Activated CD4-positive, alpha-beta T cell treated with anti-CD3 and anti-CD28 coated beads, Interleukin-2, amount 50 U/mL, for 48 hours (primary cell): Measurements from ENCODE around the gene PRAME.
"Not testable (repeated sequence)": the region's sequence is repeated elsewhere in the genome, so short reads cannot be mapped to it uniquely, and the experiment has no call there.

Source experiments
- DNase-seq, 2 experiments: peaks; one replicate each; pipeline ENCODE4 v3.0.0-alpha.2; 2020

PRAME gene, protein sequence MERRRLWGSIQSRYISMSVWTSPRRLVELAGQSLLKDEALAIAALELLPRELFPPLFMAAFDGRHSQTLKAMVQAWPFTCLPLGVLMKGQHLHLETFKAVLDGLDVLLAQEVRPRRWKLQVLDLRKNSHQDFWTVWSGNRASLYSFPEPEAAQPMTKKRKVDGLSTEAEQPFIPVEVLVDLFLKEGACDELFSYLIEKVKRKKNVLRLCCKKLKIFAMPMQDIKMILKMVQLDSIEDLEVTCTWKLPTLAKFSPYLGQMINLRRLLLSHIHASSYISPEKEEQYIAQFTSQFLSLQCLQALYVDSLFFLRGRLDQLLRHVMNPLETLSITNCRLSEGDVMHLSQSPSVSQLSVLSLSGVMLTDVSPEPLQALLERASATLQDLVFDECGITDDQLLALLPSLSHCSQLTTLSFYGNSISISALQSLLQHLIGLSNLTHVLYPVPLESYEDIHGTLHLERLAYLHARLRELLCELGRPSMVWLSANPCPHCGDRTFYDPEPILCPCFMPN

DNA sequence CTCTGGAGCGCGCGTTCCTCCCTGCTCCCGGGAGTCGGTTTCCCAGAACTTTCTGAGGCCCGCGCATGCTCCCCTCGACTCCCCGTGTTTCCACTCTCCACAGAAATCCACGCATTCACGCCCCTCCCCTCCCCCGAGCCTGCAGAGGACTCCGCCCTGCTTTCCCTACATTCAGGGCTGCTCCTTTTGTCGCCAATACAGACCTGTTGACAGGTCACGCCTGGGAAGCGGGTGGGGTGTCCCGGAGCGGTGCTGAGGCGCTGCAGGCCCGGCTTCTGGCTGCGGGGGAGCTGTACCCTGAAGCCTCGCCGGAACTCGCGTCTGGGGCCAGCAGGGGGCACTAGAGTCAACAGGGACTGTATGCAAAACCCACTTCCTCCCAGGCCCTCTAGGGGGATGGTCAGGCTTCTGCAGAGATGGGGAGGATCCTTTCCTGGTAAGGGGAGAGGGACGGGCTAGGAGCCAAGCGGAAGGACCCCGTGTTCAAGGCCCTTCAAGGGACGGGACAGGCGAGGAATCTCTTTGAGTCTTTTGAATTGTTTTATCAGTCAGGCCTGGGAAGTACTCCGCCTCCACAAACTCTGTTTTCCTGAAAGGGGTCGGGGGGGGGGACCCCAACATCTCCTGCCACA lies at the start of gene PRAME:
Gene PRAME, minus strand, starts transcription at position 294 of the 632 bp plus-strand sequence. CDS start 2,433 bp downstream, outside the sequence.
- peak; percentile 89 to 91 for DNase-seq

DNA sequence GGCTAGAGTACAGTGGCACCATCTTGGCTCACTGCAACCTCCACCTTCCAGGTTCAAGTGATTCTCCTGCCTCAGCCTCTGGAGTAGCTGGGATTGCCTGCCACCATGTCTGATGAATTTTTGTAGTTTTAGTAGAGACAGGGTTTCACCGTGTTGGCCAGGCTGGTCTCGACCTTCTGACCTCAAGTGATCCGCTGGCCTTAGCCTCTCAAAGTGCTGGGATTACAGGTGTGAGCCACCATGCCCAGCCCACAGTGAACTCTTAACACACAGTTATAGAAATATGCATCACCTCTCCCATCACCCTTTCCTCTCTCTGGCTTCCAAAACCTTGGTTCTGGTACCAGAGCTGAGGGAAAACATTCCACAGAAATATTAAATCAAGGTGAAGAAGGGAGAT lies 49.0 kb upstream of the PRAME start:
- DNase-seq, result not testable (repeated sequence)

DNA sequence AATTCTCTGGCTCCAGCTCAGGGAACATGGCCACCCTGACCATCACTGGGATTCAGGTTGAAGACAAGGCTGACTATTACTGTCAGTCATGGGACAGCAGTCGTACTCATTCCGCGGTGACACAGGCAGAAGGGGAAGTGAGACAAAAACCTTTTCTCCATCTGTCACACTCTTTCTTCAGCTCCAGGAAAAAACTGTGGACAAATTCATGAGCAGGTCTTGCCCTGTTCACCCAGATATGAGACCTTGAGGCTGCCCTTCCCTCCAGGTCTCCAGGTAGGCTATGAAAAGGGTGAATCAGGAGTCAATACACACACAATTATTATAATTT lies 46.0 kb upstream of the PRAME start:
- no peak for DNase-seq

DNA sequence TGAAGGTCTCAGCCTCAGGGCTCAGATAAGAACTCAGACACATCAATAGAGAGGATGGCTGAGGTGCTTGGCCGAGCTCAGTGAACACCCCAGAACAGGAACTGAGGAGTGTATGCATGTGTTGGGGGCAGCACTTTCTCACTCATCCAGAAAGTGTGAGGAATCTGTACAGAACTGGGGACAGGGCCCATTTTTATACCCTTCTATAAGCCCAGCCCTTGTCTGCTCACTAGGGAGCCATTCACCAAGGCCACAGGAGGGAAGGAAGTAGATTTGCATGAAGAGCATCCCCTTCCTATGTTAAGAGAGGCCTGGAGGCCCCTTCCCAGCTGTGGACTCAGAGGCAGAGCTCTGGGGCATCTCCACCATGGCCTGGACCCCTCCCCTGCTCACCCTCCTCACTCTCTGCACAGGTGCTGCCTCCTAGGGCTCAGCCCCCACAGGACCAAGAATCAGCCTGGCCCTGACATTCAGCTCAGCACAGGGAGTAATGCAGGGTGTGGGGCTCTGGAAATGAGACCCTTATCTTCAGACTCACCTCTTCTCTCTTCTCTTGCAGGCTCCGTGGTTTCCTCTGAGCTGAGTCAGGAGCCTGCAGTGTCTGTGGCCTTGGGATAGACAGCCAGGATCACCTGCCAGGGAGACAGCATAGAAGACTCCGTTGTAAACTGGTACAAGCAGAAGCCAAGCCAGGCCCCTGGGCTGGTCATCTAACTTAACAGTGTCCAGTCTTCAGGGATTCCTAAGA lies 45.4 kb upstream of the PRAME start:
- no peak for DNase-seq

DNA sequence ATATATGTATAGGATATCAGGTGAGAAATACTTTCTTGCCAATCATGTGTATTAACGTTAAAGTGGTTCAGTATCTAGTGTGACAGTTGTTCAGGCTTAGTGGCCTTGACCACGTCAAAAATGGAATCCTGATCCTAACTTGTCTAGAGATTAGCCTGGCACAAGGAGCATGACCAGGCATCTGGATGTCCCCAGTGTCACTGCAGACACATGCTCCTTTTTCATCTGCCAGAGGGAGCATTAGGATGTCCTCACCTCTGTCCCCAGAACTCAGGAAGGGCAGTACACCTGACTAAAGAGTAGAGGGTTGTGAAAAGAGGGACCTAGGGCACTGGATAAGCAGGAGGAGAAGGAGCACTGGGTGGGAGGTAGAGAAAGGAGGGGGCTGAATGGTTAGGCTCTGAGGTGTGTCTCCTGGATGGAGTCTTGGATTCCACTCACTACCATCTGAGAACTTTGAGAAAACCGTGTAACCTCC lies 44.4 kb upstream of the PRAME start:
- DNase-seq, result no peak

DNA sequence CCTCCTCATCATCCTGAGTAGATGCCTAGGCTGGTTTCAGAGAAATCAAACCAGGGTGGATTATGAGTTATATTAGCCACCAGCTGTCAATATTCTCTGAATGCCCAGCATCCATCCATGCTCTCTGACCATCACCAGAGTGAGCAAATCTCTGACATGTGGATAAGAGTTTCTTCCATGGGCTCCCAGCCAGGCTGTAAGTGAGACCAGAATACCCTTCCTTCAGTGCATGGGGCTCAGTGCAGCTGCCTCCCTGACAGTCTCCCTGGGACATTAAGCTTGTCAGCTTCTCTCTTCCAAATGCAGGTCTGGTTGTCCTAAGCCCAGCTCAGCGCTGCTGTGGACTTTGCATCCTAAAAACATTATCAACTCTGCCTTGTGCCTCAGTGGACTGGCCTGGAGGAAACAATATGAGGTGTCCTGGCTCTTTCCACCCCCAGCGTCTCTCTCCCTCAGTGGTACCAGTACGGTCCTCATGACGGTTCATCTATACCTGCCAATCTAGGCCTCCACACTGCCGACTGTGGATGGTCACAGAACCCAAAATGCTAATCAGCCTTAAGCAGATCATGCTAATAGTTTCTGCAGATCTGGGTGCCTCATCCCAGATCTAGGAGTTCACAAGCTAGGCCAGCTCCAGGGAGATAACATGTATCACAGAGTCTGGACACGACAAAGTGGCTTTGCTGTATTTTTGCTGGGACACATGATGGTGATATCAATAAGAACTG lies 41.6 kb upstream of the PRAME start:
- no peak for DNase-seq

DNA sequence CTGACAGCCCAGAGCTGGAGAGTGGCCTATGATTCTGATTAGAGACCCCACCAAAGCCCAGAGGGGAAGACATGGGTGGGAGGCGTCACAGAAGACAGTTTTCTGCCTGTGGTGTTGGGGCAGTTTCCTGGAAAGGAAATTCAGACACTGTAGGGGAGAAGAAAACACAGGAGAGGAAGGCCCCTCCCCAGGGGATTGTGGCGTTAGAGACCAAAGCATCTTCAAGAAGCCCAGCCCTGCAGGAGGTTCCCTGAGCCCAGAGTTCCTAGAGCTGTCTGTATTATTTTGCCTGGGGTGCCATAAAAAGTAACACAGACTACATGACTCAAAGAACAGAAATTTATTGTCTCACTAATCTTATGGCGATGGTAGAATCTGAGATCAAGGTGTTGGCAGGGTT lies 40.2 kb upstream of the PRAME start:
- DNase-seq, result no peak

DNA sequence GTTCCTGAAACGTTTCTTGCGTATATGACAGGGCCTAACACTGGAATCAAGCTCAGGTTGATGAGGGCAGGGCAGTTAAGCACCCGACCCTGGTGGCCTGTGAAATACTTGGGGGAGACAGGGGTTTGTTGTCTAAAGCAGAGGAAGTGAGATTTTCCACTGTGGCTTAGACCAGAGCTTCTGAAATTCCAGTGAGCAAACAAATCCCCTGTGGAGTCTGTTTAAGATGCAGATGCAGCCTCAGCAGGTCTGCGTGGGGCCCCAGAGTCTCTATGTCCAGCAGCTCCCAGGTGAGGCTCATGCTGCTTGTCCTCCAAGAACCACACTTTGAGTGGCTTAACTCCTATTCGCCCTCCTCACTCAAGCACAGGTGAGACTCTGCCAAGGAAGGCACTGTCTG lies 39.1 kb upstream of the PRAME start:
- DNase-seq, result no peak

DNA sequence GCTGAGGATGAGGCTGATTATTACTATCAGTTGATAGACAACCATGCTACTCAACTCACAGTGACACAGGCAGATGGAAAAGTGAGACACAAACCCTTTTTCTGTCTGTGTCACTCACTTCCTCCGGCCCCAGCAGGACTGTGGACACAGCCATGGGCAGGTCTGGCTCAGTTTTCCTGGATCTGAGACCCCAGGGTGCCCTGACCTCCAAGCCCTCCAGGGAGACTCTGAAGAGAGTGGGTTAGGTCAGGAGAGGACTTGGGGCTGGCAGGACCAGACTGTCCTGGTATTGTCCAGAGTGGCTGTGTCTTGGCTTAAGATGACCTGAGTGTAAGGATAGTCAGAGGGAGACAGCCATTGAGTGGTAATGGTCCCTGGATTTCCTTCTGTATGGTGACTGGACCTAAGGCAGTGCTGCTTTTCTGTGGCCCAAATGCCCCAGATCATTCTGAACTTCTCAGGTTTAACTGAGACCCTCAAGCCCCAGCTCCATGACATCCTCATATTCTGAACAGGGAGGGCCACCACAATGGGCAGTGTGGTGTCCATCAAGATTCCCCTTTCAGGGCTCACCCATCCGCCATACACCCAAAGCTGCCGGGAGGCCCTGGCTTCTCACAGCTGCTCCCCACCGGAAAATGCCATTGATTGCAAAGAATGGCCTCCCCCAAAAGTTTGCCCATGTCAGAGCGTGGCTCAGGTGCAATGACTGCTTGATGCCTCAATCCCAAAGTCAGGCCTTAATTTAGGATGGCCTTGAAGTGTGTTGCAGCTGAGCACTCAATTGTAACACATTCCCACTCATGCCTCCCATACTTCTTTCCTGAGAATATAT lies 36.2 kb upstream of the PRAME start:
- no peak for DNase-seq

DNA sequence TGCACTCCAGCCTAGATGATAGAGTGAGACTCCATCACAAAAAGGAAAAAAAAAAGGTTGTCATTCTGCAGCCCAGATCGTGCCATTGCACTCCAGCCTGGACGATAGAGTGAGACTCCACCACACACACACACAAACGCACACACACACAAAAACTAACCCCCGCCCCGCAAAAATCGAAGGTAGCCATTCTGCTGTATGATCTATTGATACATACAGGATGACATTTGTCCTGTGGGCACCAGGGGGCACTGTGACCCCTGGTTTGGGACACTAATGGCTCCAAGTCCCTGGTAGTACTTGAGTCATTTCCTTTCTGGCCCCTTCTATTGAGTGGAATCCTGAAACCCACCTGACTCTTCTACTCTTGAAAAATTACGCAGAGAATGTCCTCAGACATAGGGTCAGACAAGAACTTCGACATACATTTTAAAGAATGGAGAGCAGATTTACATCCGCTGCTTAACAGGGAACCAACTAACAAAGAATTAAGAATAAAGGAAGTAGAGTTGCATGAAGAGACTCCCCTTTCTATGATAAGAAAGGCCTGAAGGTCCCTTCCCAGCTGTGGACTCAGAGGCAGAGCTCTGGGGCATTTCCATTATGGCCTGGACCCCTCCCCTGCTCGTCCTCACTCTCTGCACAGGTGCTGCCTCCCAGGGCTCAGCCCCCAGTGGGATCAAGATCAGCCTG lies 35.0 kb upstream of the PRAME start:
- DNase-seq, result peak; percentile 49 to 66

DNA sequence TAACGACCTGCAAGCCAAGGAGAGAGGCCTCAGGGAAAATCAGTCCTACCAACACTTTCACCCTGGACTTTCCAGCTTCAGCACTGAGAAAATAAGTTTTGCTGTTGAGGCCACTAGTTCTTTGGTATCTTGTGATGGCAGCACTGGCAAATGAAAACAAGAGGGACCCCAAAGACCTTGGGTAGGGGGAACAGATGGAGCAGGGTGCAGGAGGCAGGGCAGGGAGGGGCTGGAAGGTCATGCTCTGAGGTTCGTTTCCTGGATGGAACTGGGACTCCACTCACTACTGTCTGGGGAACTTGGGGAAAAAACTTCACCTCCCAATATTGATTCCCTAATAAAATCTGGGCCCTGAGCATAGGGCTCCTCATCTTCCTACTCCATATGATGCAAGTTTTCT lies 34.2 kb upstream of the PRAME start:
- no peak for DNase-seq

DNA sequence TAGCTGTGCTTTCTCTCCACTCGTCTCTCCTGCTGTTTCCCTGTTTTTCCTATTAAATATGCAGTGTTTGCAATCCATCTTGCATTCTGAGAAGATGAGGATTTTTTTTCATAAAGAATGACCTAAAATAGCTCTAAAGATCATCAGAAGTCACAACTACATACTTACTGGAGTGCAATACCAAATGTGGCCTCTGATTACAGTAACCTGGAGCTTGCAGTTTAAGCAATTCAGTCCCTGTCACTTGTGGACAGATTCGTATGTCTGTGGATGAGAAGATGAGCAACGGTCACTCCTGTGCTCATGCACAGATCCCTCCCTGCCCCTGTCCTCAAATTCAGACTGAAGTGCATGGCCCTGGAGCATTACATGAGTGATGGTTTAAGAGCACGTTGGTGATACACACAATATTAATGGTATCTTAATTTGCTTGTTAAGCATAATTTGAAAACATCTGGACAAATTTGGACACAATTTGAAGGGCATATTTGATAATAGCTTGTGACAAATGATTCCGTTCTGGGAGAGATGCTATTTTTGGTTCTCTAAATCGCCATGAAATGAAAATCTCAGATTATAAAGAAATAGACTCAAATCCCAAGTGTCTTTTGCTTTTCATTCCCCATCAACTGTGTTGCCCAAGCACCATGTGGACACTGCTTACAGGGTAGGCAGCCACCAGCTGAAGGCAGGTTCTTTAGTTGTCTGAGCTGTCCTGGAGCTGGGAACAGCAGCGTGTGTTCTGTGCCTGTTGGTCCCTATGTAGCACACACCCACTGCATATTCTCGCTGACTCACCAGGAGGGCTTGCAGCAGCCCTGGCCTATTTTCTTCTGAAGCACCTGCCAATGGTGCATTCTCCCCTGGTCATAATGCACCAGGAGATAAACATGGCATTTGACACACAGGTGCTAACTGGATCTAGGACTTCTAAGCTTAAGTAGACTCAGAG lies 32.6 kb upstream of the PRAME start:
- DNase-seq, result no peak

DNA sequence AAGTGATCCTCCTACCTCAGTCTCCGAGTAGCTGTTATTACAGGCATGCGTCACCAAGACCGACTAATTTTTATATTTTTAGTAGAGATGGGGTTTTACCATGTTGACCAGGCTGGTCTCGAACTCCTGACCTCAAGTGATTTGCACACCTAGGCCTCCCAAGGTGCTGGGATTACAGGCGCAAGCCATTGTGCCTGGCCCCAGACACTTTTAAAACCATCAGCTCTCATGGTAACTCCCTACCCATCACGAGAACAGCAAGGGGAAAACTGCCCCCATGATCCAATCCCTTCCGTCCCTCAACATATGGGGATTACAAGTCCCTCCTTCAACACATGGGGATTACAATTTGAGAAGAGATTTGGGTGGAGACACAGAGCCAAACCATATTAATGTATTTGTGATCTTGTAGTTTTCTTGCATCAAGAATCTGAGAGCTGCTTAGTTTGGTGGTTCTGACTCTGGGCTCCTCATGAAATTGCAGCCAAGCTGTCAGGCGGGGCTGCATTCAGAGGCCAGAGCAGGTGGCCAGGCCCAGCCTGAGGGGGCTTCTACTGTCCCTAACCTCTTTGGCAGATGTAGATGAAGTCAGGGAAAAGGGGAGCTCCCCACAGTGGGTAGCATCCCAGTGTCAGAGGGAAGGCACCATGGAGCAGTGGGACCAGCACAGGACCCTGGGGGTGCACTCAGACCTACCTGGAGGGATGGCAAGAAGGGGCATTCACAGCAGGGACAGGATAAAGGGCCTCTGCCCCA lies 31.2 kb upstream of the PRAME start:
- DNase-seq, result no peak

DNA sequence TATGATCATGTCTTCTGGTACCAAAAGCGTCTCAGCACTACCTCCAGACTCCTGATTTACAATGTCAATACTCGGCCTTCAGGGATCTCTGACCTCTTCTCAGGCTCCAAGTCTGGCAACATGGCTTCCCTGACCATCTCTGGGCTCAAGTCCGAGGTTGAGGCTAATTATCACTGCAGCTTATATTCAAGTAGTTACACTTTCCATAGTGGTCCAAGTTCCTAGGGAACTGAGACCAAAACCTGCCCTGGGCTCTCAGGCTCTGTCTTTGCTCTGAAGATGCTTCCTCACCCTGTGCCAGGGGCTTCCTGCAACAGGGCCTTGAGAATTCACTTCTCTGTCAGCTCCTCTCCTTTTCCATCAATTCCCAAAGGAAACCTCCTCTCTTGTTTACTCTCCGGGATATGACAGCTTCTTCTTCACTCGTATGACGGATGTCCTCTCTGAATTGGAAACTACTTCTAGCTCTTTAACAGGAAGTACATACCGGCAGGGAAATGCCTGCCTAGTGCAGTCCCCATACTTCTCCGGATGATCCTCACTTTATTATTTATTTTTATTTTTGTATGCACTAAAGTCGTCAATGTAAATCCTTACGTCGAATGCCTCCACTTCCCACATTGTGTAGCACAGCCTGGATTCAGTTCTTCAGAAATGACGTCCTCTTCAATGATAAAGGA lies 29.6 kb upstream of the PRAME start:
- no peak for DNase-seq

DNA sequence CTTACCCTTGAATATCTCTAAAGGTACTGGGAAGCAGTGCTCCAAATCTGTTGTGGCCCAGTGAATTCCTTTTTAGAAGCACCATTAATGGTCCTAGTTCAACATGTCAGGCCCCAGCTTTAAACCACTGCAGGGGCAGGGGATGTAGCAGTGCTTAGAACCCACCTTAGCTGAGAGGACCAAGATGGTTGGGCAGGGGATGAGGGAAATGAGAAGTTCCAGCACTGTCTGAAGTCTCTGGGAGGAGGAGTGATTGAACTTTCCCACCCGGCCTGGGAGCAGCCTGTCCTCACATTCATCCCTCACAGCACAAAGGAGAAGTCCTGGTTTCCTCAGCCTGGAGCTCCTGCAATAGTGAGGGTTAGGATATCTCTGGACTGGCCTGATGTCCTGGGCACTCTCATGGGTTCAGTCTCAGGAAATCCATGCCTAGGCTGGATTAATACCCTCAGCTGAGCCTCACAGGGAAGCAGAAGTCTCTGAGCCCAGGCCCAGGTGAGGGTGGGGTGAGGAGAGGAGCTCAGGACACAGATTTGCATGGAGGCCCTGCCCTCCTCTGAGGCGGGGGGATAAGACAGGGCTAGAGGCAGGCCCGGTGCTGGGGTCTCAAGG lies 28.6 kb upstream of the PRAME start:
- DNase-seq, result no peak

DNA sequence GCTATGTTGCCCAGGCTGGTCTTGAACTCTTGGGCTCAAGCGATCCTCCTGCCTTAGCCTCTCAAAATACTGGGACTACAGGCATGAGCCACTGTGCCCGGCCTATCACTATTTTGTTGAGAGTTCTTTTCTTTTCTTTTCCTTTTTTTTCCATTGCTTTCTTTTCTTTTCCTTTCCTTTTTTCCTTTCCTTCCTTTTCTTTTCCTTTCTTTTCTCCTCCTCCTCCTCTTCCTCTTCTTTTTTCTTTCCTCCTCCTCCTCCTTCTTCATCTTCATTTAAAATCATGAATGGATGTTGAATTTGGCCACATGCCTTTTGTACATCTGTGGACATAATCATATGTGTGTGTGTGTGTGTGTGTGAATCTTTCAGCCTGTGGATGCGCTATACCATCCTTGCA lies 25.7 kb upstream of the PRAME start:
- no peak for DNase-seq

DNA sequence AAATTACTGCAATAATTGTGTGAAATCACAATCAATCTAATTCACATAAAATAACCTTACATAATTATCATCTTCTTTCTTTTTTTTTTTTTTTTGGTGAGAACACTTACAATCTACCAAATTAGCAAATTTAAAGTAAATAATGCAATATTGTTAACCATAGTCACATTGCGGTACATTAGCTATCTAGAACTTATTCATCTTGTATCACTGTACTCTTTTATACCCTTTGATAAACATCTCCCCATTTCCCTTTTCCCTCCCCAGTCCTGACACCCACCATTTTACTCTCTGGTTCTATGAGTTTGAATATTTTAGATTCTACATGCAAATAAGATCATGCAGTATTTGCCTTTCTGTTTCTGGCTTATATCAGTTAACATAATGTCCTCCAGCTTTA lies 24.0 kb upstream of the PRAME start:
- DNase-seq, result no peak

DNA sequence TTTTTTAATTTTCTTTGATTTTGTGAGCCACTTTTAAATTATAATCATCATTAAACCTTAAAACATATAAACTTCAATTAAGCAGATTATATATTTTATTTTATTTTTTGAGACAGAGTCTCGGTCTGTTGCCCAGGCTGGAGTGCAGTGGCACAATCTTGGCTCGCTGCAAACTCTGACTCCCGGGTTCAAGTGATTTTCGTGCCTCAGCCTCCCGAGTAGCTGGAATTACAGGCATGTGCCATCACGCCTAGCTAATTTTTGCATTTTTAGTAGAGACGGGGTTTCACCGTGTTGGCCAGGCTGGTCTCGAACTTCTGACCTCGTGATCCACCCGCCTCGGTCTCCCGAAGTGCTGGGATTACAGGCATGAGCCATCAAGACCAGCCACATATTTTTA lies 22.5 kb upstream of the PRAME start:
- not testable (repeated sequence) for DNase-seq
